Loucy (cell line): ENCODE measurements around the gene MAGEA12.
"Not testable (repeated sequence)": the region's sequence is repeated elsewhere in the genome, so short reads cannot be mapped to it uniquely, and the experiment has no call there.

Source experiments
- H2AFZ ChIP-seq: fragments of 200-600 bp; sonication (generic); 2 replicates; pipeline ENCODE4 v1.6.0; 2016; ENCODE audit warnings: antibody characterized with exemption, mild to moderate bottlenecking, low read length, moderate library complexity
- H3F3A ChIP-seq: fragments of 200-600 bp; 2 replicates; pipeline ENCODE4 v1.6.0; 2016; ENCODE audit warnings: antibody characterized with exemption, low read depth, mild to moderate bottlenecking
- H3K27me3 ChIP-seq: fragments of 200-600 bp; sonication (generic); 2 replicates; pipeline ENCODE4 v1.6.1; 2014; ENCODE audit warnings: low read length, mild to moderate bottlenecking; ENCODE audit not compliant: insufficient read depth, poor library complexity, severe bottlenecking
- H3K36me3 ChIP-seq: fragments of 200-600 bp; sonication (generic); 2 replicates; pipeline ENCODE4 v1.6.1; 2016; ENCODE audit warnings: low read length; ENCODE audit not compliant: insufficient read depth
- H3K4me1 ChIP-seq: fragments of 200-600 bp; sonication (generic); 2 replicates; pipeline ENCODE4 v1.5.1; 2014; ENCODE audit warnings: low read length, mild to moderate bottlenecking; ENCODE audit not compliant: insufficient read depth, poor library complexity, severe bottlenecking
- H3K4me2 ChIP-seq: fragments of 200-600 bp; sonication (generic); 2 replicates; pipeline ENCODE4 v1.6.0; 2014; ENCODE audit warnings: antibody characterized with exemption, low read length, low read depth, mild to moderate bottlenecking; ENCODE audit not compliant: poor library complexity, severe bottlenecking
- H3K4me3 ChIP-seq: fragments of 200-600 bp; sonication (generic); 2 replicates; pipeline ENCODE4 v1.5.1; 2014; ENCODE audit warnings: low read length, mild to moderate bottlenecking, mixed read lengths; ENCODE audit not compliant: poor library complexity, severe bottlenecking
- H3K79me2 ChIP-seq: fragments of 200-600 bp; sonication (generic); 2 replicates; pipeline ENCODE4 v1.6.1; 2014; ENCODE audit warnings: low read length; ENCODE audit not compliant: insufficient read depth
- H3K9ac ChIP-seq: fragments of 200-600 bp; sonication (generic); 2 replicates; pipeline ENCODE4 v1.6.0; 2014; ENCODE audit warnings: mild to moderate bottlenecking, low read depth, low read length, moderate library complexity; ENCODE audit not compliant: poor library complexity, severe bottlenecking
- H3K9me2 ChIP-seq: fragments of 200-600 bp; sonication (generic); replicated peaks from 2 replicates; pipeline ENCODE4 v1.6.1; 2016; ENCODE audit warnings: low read depth, low read length, mixed read lengths
- H3K9me3 ChIP-seq: fragments of 200-600 bp; sonication (generic); 2 replicates; pipeline ENCODE4 v1.6.1; 2014; ENCODE audit warnings: mild to moderate bottlenecking, antibody characterized with exemption, low read length, low read depth; ENCODE audit not compliant: insufficient read depth
- H4K20me1 ChIP-seq: fragments of 200-600 bp; sonication (generic); 2 replicates; pipeline ENCODE4 v1.6.0; 2014; ENCODE audit warnings: antibody characterized with exemption, low read length, mild to moderate bottlenecking; ENCODE audit not compliant: insufficient read depth, poor library complexity, severe bottlenecking

Gene MAGEA12

GRCh38 chrX:152759544-152759943, 26.0 kb downstream of the MAGEA12 start:
- not testable (repeated sequence) for H3F3A ChIP-seq, H3K9ac ChIP-seq, H3K36me3 ChIP-seq, H3K4me1 ChIP-seq, H3K9me2 ChIP-seq, H2AFZ ChIP-seq, H4K20me1 ChIP-seq, H3K27me3 ChIP-seq, H3K4me3 ChIP-seq, H3K79me2 ChIP-seq, H3K4me2 ChIP-seq, H3K9me3 ChIP-seq

- not testable (repeated sequence) for H3K4me2 ChIP-seq, H3K9ac ChIP-seq, H3K9me2 ChIP-seq, H3K36me3 ChIP-seq, H3K27me3 ChIP-seq, H3K4me3 ChIP-seq, H2AFZ ChIP-seq, H3K4me1 ChIP-seq, H4K20me1 ChIP-seq, H3K9me3 ChIP-seq, H3K79me2 ChIP-seq, H3F3A ChIP-seq
Measured at GRCh38 chrX:152761582-152761981, 28.0 kb downstream of the MAGEA12 start.

DNA sequence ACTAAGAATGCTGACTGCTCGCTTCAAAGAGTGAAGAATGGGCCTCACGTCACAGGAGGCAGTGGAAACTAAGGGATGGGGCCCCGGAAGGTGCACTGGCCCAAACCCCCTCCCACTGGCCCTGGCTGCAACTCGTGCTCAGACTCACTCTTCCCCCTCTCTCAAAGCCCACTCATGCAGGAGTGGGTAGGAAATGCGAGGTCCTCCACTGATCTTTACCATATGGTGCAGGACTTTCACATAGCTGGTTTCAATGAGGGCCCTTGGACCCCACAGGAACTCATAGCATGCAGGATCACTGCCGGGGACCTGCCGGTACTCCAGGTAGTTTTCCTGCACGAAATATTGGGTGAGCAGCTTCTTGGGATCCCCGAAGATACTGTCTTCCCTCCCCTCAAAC, 33.0 kb downstream of the MAGEA12 start:
- H2AFZ ChIP-seq, H3K9me3 ChIP-seq, H3K9ac ChIP-seq, H3K79me2 ChIP-seq, H3K4me3 ChIP-seq, H3K4me1 ChIP-seq, H4K20me1 ChIP-seq, H3K36me3 ChIP-seq, H3K9me2 ChIP-seq, H3K4me2 ChIP-seq, H3K27me3 ChIP-seq, H3F3A ChIP-seq: not testable (repeated sequence)

DNA sequence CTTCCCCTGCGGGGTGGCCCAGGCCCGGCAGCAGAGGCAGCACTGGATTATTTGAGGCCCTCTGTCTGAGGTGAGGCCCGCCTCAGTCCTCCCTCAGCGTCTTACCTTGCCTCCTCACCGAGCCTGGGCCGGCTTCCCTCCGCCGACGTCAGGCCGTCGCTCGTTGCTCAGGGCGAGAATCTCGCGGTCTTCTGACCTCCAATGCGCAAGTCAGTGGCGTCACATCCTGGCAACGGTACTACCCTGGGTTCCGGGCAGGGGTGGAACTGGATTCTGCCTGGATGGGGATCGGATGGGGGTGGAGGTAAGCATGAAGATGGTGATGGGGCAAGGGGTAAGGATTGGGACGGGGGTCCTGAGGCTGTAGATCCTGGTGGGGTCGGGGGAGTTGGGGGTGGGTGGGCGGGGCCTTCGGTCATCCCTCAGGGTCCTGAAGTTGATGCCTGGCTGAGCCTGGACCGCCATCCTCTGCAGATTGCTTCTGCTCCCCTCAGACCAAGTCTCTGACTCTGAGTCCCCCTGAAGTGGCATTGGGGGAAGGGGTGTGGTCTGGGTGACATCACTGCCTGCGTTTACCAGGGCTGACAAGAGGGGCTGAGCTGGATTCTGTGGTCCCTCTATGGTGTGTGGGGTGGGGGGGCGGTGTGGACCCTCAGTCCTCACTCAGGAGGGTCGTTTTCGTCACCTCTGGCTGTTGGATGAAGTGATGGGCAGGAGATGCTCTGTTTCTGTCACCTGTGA, 36.2 kb downstream of the MAGEA12 start, which contains the start of gene MAGEA6:
Gene MAGEA6, minus strand, starts transcription at position 141 of the 741 bp plus-strand sequence. CDS start 2,039 bp downstream, outside the sequence.
- H3K79me2 ChIP-seq, H3K9me3 ChIP-seq, H4K20me1 ChIP-seq, H3K4me1 ChIP-seq, H3K4me2 ChIP-seq, H3K4me3 ChIP-seq, H2AFZ ChIP-seq, H3F3A ChIP-seq, H3K36me3 ChIP-seq, H3K27me3 ChIP-seq, H3K9me2 ChIP-seq, H3K9ac ChIP-seq: not testable (repeated sequence)

- not testable (repeated sequence) for H4K20me1 ChIP-seq, H3K4me1 ChIP-seq, H3K79me2 ChIP-seq, H3K4me3 ChIP-seq, H2AFZ ChIP-seq, H3F3A ChIP-seq, H3K9ac ChIP-seq, H3K9me3 ChIP-seq, H3K9me2 ChIP-seq, H3K27me3 ChIP-seq, H3K4me2 ChIP-seq, H3K36me3 ChIP-seq
Measured at GRCh38 chrX:152787062-152787461, 53.5 kb downstream of the MAGEA12 start.
